Stimulated activated CD8-positive, alpha-beta memory T cell treated with anti-CD3 and anti-CD28 coated beads, Interleukin-15, amount 100 ng/mL, for 4 hours (primary cell): Measurements from ENCODE around the gene RAD54L.
"Not testable (repeated sequence)": the region's sequence is repeated elsewhere in the genome, so short reads cannot be mapped to it uniquely, and the experiment has no call there.

Experiments
- DNase-seq, 2 donors: peaks; one replicate each; pipeline ENCODE4 v3.0.0-alpha.2; 2020; ENCODE audit warnings: low read depth in 2 of 2

The RAD54L gene

GRCh38 chr1:46319960-46320914, 72.7 kb downstream of the RAD54L start:
- DNase-seq, result not testable (repeated sequence)

GRCh38 chr1:46322191-46322590, 74.6 kb downstream of the RAD54L start:
- not testable (repeated sequence) for DNase-seq

GRCh38 chr1:46325285-46326076, 77.9 kb downstream of the RAD54L start:
- DNase-seq, result not testable (repeated sequence)
